H1 (cell line): Measurements from ENCODE around the gene DBF4B. TPM values are rescaled to one million over a fixed set of nuclear protein-coding genes. Genes with fewer than 3 reads are reported as not detected.

Experiments
- GABPA ChIP-seq: IDR thresholded peaks from 2 replicates; pipeline ENCODE4 v1.6.1; 2011; ENCODE audit warnings: mild to moderate bottlenecking, low read length, moderate library complexity, borderline replicate concordance; ENCODE audit not compliant: insufficient read depth
- JUN ChIP-seq: IDR thresholded peaks from 2 replicates; pipeline ENCODE4 v1.6.1; 2011; ENCODE audit warnings: low read depth, mild to moderate bottlenecking, improper control_type of control experiment, low read length
- NANOG ChIP-seq: IDR thresholded peaks from 2 replicates; pipeline ENCODE4 v1.6.1; 2011; ENCODE audit warnings: low read length, low read depth, mild to moderate bottlenecking, inconsistent platforms; ENCODE audit not compliant: insufficient read depth, poor library complexity, severe bottlenecking
- NRF1 ChIP-seq: IDR thresholded peaks from 2 replicates; pipeline ENCODE4 v1.6.1; 2011; ENCODE audit warnings: mild to moderate bottlenecking, low read depth, low read length, improper control_type of control experiment
- POLR2AphosphoS5 ChIP-seq: IDR thresholded peaks from 2 replicates; pipeline ENCODE4 v1.6.1; 2011; ENCODE audit warnings: low read depth, low read length
- RXRA ChIP-seq: IDR thresholded peaks from 2 replicates; pipeline ENCODE4 v1.6.1; 2011; ENCODE audit warnings: low read depth, mild to moderate bottlenecking, low read length, moderate library complexity; ENCODE audit not compliant: insufficient read depth
- SIX5 ChIP-seq: IDR thresholded peaks from 2 replicates; pipeline ENCODE4 v1.6.1; 2011; ENCODE audit warnings: mild to moderate bottlenecking, low read depth, low read length
- TEAD4 ChIP-seq: IDR thresholded peaks from 2 replicates; pipeline ENCODE4 v1.6.1; 2012; ENCODE audit warnings: low read depth, low read length, inconsistent platforms, mixed read lengths
- ZNF274 ChIP-seq: IDR thresholded peaks from 2 replicates; pipeline ENCODE4 v1.7.0; 2012; ENCODE audit warnings: low read length, borderline replicate concordance; ENCODE audit errors: extremely low read depth
- polyA plus RNA-seq, 7 experiments: library from polyadenylated mRNA; depleted of rRNA in 3 of 7; stranded (reverse) in 5 of 7; unstranded in 2 of 7; fragments of >200 nt in 5 of 7; fragments of 200-250 nt in 2 of 7; gene quantifications; 1 replicate in 5 of 7; 2 replicates in 1 of 7; 4 replicates in 1 of 7; pipeline versions ENCODE4 v1.2.1 to v1.2.3, GENCODE V29; 2011 to 2013; ENCODE audit warnings: missing spikeins in 2 of 7, mixed read lengths in 2 of 7
- total RNA-seq: library from RNA; stranded (reverse); fragmentation: NEBNext Ultra II Directional; extraction: Animal tissue kit (Norgen Biotek cat#: 25700); gene quantifications from 2 replicates; pipeline ENCODE4 v1.2.1, GENCODE V29; 2021

Gene DBF4B
- total and polyA plus RNA-seq, 2 of the 8 experiments (the other 6 are each of a cell fraction or from before 2014, with no cell fraction given), result 20.2 to 26.9 TPM

GRCh38 chr17:44775136-44775837, 66.8 kb downstream of the DBF4B start (continued):
- TF ChIP-seq JUN (no peak), SIX5 (no peak), NRF1 (no peak), ZNF274 (no peak), NANOG (no peak), TEAD4 (no peak), GABPA (no peak), POLR2AphosphoS5 (peak; percentile 82), RXRA (no peak)
